Lower lobe of right lung (tissue), 2 donors: Measurements from ENCODE around the gene C1GALT1. TPM values are rescaled to one million over a fixed set of nuclear protein-coding genes. Genes with fewer than 3 reads are reported as not detected.

Experiments
- ATAC-seq, 2 donors: fragments of 200-7000 bp; cut with Tn5 transposase; one replicate each; pipeline ENCODE4 v1.9.1; 2020 to 2022; ENCODE audit warnings: mild to moderate bottlenecking in 2 of 2, moderate library complexity in 2 of 2
- DNase-seq: peaks from one replicate; pipeline ENCODE4 v3.0.0-alpha.2; 2020
- H3K27ac ChIP-seq: fragments of 200-600 bp; one replicate; pipeline ENCODE4 v1.8.0; 2022
- H3K27me3 ChIP-seq: fragments of 200-600 bp; one replicate; pipeline ENCODE4 v1.8.0; 2022; ENCODE audit warnings: low read depth
- H3K36me3 ChIP-seq: fragments of 200-600 bp; one replicate; pipeline ENCODE4 v1.8.0; 2022; ENCODE audit warnings: mild to moderate bottlenecking
- H3K4me1 ChIP-seq: fragments of 200-600 bp; one replicate; pipeline ENCODE4 v1.8.0; 2022
- H3K4me3 ChIP-seq: fragments of 200-600 bp; one replicate; pipeline ENCODE4 v1.8.0; 2022; ENCODE audit warnings: mild to moderate bottlenecking
- H3K9me3 ChIP-seq: fragments of 200-600 bp; one replicate; pipeline ENCODE4 v1.8.0; 2022
- intact Hi-C: fragments of 100-400 bp; cut with DNase I; formaldehyde crosslinking; loops from one replicate; pipeline ENCODE4 v1.11.0; 2022
- total RNA-seq: library from RNA; stranded (reverse); fragmentation: NEBNext Ultra II Directional; extraction: Animal tissue kit (Norgen Biotek cat#: 25700); gene quantifications from one replicate; pipeline ENCODE4 v1.2.1, GENCODE V29; 2021
- TF ChIP-seq, protein P1 (sequence below): fragments of 200-600 bp; IDR thresholded peaks from one replicate; pipeline ENCODE4 v1.8.0; 2022; ENCODE audit warnings: antibody characterized with exemption, mild to moderate bottlenecking
- donor health status: DM: no; HTN: yes; CAD: no; lungs with severe emphysema.

The C1GALT1 gene
- total RNA-seq, 1 donor from 2014 or later: 39.0 TPM

DNA sequence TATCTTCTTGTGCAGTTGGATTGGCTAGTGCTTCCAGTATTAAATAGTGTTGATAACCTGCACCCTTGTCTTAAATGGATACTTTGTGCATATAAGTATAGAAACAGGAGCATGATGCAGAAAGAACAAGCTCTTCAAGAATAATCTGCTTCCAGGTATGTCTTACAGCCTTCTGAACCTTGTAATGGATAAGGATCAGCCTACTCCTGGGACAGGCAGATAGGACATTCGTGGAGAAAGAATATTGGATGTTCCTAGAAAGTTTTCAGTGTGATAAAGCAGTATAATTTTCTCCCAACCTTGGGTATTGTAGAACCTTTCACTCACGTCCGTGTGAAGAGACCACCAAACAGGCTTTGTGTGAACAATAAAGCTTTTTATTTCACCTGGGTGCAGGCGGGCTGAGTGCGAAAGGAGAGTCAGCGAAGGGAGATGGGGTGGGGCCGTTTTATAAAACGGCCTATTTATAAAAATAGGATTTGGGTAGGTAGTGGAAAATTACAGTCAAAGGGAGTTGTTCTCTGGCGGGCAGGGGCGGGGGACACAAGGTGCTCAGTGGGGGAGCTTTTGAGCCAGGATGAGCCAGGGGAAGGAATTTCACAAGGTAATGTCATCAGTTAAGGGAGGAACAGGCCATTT, 27.2 kb downstream of the C1GALT1 start:
- H3K4me1 ChIP-seq: no peaks in the 10 kb centered on the region
- no peak overlapping the region for H3K4me3 ChIP-seq
- no peaks in the 10 kb centered on the region for H3K36me3 ChIP-seq
- ATAC-seq (no peak), DNase-seq (no peak)
- intact Hi-C loops: no loop called here
- H3K27me3 ChIP-seq: no peaks in the 10 kb centered on the region
- TF ChIP-seq, protein P1, sequence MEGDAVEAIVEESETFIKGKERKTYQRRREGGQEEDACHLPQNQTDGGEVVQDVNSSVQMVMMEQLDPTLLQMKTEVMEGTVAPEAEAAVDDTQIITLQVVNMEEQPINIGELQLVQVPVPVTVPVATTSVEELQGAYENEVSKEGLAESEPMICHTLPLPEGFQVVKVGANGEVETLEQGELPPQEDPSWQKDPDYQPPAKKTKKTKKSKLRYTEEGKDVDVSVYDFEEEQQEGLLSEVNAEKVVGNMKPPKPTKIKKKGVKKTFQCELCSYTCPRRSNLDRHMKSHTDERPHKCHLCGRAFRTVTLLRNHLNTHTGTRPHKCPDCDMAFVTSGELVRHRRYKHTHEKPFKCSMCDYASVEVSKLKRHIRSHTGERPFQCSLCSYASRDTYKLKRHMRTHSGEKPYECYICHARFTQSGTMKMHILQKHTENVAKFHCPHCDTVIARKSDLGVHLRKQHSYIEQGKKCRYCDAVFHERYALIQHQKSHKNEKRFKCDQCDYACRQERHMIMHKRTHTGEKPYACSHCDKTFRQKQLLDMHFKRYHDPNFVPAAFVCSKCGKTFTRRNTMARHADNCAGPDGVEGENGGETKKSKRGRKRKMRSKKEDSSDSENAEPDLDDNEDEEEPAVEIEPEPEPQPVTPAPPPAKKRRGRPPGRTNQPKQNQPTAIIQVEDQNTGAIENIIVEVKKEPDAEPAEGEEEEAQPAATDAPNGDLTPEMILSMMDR: no peak
- H3K27ac ChIP-seq: no peak overlapping the region
- no peaks in the 10 kb centered on the region for H3K9me3 ChIP-seq

DNA sequence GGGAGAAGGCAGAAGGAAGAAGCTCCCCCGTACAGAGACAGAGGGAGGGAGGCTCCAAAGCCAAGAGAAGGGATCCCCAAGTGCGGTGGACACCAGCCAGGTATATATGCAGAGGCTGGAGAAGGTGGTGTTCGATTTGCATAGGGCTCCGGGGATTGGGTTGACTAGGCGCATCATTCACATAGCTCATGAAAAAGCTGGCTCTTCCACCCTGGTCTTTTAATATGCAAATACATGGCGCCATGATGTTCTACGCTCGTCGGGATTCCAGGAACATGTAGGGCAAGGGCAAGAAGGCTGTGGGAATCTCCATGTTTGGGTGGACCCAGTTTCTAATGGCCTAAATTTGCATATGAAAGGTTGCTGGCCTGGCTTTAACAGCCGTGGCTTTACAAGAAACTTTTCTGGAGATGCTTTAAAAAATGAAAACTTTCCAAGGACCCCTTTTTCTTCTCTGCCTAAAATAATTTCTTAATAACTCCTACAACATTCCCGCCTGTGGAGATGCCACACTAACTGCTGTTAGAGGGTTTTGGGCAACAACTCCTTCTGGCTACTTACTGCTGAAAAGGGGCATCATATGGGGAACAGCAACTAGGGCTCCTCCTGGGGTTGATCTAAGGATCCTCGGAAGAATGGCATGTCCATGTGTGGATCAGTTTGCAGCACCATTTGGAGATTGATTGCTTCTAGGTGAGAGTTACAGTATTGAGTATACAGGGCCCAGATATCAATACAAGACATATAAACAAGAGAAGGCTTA, 28.3 kb downstream of the C1GALT1 start:
- no peaks in the 10 kb centered on the region for H3K9me3 ChIP-seq
- H3K27me3 ChIP-seq: no peaks in the 10 kb centered on the region
- intact Hi-C loops: no loop called here
- no peak for DNase-seq
- no peak overlapping the region for H3K4me3 ChIP-seq
- H3K4me1 ChIP-seq: no peaks in the 10 kb centered on the region
- ATAC-seq: no peak
- TF ChIP-seq, protein P1: no peak
- peaks cover 8% of the 10 kb centered on the region for H3K36me3 ChIP-seq
- no peak overlapping the region for H3K27ac ChIP-seq

DNA sequence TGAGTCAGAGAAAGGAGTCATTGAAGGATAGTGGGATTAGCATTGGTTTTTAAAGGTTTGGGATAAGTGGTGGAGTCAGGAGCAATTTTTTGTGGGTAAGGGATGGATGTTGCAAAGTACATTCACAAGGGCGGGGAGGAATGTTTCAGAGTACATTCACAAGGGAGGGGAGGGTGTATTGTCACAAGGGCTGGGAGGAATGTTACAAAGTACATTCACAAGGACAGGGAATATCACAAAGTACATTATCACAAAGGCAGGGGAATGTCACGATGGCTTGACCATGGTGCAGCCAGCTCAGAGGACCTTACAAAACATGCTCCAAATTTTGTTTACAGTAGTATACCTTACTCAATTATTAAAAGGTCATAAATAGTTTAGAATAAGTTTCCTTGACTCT, 30.3 kb downstream of the C1GALT1 start:
- Histone ChIP-seq H3K36me3 (peaks cover 9% of the 10 kb centered on the region), H3K9me3 (no peaks in the 10 kb centered on the region), H3K27ac (no peak overlapping the region), H3K4me1 (no peaks in the 10 kb centered on the region), H3K4me3 (no peak overlapping the region), H3K27me3 (no peaks in the 10 kb centered on the region)
- intact Hi-C loops: no loop called here
- TF ChIP-seq, protein P1: no peak
- ATAC-seq (no peak), DNase-seq (no peak)

DNA sequence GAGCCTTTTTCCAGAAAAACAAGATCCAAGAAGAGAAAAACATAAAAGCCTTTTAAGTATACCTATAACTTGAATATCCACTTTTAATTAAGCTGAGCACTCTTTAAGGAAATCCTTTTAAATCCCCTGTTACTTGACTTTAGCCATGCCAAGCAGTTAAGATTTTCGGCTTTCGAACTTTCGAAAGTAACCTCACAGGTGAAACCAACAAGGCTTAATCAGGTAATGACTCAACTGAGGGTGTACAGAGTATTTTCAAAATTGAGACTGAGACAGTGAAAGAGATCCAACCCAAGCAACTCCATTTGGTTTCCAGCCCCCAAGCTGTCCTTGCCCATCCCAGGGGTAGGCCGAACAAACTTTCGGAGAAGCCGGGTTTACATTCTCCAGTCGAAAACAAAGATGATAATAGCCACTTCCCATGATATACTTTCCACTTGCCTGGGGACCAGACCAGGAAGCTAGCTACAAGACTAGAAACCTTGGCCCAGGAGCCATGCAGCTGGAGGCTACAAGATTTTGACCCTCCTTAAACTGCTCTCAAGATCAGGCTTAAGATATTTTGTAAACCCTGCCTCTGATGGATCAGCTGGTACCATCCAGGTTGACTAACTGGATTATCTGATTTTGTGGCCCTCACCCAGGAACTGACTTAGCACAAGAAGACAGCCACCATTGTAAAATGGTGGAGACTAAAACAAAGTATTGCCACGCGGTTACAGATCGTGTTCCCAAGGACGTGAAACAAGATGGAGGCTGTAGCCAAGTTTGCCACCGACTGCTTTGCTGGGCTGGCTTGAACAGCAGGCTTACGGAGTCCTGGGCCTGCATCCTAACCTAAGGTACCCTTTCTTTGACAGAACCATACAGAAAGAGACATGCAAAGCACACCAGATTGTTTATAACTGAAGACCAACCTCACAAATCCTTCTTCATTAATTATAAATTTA, 32.3 kb downstream of the C1GALT1 start:
- DNase-seq (no peak), ATAC-seq (no peak)
- Histone ChIP-seq H3K4me3 (no peak overlapping the region), H3K36me3 (peaks cover 9% of the 10 kb centered on the region), H3K27ac (no peak overlapping the region), H3K9me3 (no peaks in the 10 kb centered on the region), H3K27me3 (no peaks in the 10 kb centered on the region), H3K4me1 (peaks cover 5% of the 10 kb centered on the region)
- TF ChIP-seq, protein P1: no peak
- intact Hi-C loops: no loop called here

DNA sequence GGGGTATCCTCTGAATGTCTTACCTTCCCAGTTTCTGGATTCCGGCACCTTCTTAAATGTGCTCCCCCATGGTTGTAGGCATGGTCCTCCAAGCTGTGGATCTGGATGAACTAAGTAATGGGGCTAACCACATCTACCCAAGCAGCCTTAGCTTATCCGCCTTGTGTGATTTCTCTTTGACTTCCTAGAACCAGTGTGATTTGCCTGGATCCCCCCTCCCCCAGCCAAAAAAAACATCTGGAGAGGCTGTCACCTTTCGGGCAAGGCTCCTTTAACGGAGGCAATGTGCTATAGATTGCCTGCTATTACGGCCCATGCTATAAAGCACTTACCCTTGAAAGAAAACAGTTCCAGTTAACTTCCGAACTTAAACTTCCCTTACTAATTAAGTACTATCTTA, 33.9 kb downstream of the C1GALT1 start:
- intact Hi-C loops: no loop called here

More for the DNA sequence above, 33.9 kb downstream of the C1GALT1 start:
- Histone ChIP-seq H3K27me3 (no peaks in the 10 kb centered on the region), H3K36me3 (peaks cover 9% of the 10 kb centered on the region), H3K4me3 (no peak overlapping the region), H3K4me1 (peaks cover 5% of the 10 kb centered on the region), H3K27ac (no peak overlapping the region), H3K9me3 (no peaks in the 10 kb centered on the region)
- ATAC-seq: no peak
- DNase-seq: no peak
- TF ChIP-seq, protein P1: no peak
